ENCODE results near the gene NKTR. TPM values are rescaled to one million over a fixed set of nuclear protein-coding genes. Genes with fewer than 3 reads are reported as not detected.

Gene NKTR
- total and polyA plus RNA-seq, 9 of the 15 experiments (the other 6 are each of a cell fraction or from before 2014, with no cell fraction given), result 19.7 to 123 (median 92.6) TPM

DNA sequence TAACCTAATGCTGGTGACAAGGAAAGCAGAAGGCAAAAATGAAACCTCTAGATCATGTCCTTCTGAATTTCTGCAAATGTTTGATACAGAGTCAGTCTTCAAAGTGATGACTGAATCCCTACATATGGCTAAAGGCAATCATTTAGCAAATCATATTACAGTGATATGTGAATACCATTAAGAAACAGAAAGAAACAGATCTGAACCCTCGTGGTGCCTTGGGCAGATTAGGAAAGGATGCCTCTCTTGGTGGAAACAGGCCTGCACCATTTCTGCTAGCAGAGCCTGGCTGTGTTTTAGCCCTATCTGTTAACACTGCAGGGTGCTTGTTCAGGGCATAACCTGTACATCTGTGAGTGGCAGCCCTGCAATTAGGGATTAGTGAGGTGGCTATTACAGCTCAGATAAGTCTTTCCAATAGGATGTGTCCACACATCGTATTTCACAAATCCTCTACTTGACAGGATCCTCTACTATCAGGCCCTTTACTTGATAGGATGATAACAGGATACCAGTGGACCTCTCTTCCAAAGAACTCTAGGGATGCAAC lies 30.8 kb upstream of the NKTR start:
- H3K27me3 ChIP-seq (ENCODE audit: control insufficient read depth in 2 of 2, insufficient read depth in 2 of 2, low read length in 2 of 2), result no peaks in the 10 kb centered on the region
- no peak overlapping the region for H3K27ac ChIP-seq (ENCODE audit: extremely low read depth, low read depth, low read length)
- H3K9me3 ChIP-seq (replicated peaks; ENCODE audit: control insufficient read depth, insufficient read depth, low read depth, low read length), result no peaks in the 10 kb centered on the region
- no peaks in the 10 kb centered on the region for H4K20me1 ChIP-seq (replicated peaks; ENCODE audit: control insufficient read depth, insufficient read depth, low read length)
- POLR2A ChIA-PET, result interaction anchor here (0.9 to 1.3 kb wide), 3 partner anchors 12 to 83 kb away, joined by 3 to 4 read pairs (median 4); partner anchors contain the start of genes SEC22C and SS18L2
- H3K9ac ChIP-seq (ENCODE audit: insufficient read depth in 1 of 2, low read depth in 2 of 2, low read length in 2 of 2), result no peak overlapping the region
- FAIRE-seq, result no peak
- no peaks in the 10 kb centered on the region; a peak in 1 of 5 replicates for H3K4me1 ChIP-seq (replicated peaks in 1 of 2; ENCODE audit: control insufficient read depth in 2 of 2, insufficient read depth in 2 of 2, low read length in 2 of 2)
- no peak overlapping the region for H3K4me2 ChIP-seq (ENCODE audit: insufficient read depth, low read length)
- WGBS (ENCODE audit: insufficient coverage, low coverage, missing lambda C conversion rate), result 41% methylated on average over 2 of the region's 2 CpGs
- H3K36me3 ChIP-seq (ENCODE audit: control insufficient read depth, insufficient read depth, low read length), result peaks cover 43% of the 10 kb centered on the region
- in situ Hi-C loops (cut with MboI) (loop anchor here (5.0 to 10.0 kb wide), 2 partner anchors 68 to 175 kb away; no protein-coding TSS in a partner anchor), intact Hi-C loops (cut with micrococcal nuclease) (loop anchor here (10.0 kb wide), 2 partner anchors 265 to 315 kb away; no protein-coding TSS in a partner anchor)
- H3K79me2 ChIP-seq (ENCODE audit: control insufficient read depth, insufficient read depth, low read length), result peaks cover 25% of the 10 kb centered on the region; the same call in 1 of the 3 replicates
- H2AFZ ChIP-seq (ENCODE audit: low read depth, low read length), result no peak overlapping the region
- no peak; the same call in 2 of the 3 replicates for ATAC-seq
- BruUV-seq (replicated peaks), result no TSS peak
- no peak for DNase-seq (ENCODE audit: extremely low read depth in 1 of 4, low spot score in 3 of 4)
- CTCF ChIA-PET (ENCODE audit: low intra/inter-chr PET ratio), result no interaction called here
- TF ChIP-seq CBFA2T2 (conservative IDR thresholded peaks at IDR 0.05) (0 out of 2 replicates have a peak, but pooled peaks have one; percentile 27), CXXC5 (CRISPR knock-in tag; IDR thresholded peaks at IDR 0.05) (no peak), EHMT2 (IDR thresholded peaks at IDR 0.05) (no peak), ESRRB (CRISPR knock-in tag; IDR thresholded peaks at IDR 0.05; ENCODE audit: borderline replicate concordance) (no peak), PYGO2 (tag; IDR thresholded peaks at IDR 0.05) (no peak), CBFA2T3 (IDR thresholded peaks at IDR 0.05) (peak; percentile 53), MEIS2 (IDR thresholded peaks at IDR 0.05; ENCODE audit: partially characterized antibody) (peak; percentile 49)
- TF ChIP-seq, protein P1, sequence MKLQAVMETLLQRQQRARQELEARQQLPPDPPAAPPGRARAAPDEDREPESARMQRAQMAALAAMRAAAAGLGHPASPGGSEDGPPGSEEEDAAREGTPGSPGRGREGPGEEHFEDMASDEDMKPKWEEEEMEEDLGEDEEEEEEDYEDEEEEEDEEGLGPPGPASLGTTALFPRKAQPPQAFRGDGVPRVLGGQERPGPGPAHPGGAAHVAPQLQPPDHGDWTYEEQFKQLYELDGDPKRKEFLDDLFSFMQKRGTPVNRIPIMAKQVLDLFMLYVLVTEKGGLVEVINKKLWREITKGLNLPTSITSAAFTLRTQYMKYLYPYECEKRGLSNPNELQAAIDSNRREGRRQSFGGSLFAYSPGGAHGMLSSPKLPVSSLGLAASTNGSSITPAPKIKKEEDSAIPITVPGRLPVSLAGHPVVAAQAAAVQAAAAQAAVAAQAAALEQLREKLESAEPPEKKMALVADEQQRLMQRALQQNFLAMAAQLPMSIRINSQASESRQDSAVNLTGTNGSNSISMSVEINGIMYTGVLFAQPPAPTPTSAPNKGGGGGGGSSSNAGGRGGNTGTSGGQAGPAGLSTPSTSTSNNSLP (IDR thresholded peaks at IDR 0.05; ENCODE audit: borderline replicate concordance, low read depth, low read length), result no peak
- TF ChIP-seq, protein P2, sequence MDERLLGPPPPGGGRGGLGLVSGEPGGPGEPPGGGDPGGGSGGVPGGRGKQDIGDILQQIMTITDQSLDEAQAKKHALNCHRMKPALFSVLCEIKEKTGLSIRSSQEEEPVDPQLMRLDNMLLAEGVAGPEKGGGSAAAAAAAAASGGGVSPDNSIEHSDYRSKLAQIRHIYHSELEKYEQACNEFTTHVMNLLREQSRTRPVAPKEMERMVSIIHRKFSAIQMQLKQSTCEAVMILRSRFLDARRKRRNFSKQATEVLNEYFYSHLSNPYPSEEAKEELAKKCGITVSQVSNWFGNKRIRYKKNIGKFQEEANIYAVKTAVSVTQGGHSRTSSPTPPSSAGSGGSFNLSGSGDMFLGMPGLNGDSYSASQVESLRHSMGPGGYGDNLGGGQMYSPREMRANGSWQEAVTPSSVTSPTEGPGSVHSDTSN (CRISPR knock-in tag; IDR thresholded peaks at IDR 0.05; ENCODE audit: low read depth), result no peak
- TF ChIP-seq, protein P2 (tag; conservative IDR thresholded peaks at IDR 0.05; ENCODE audit: low read depth), result peak; percentile 49; the same call in 1 of the 2 replicates
- TF ChIP-seq, protein P3, sequence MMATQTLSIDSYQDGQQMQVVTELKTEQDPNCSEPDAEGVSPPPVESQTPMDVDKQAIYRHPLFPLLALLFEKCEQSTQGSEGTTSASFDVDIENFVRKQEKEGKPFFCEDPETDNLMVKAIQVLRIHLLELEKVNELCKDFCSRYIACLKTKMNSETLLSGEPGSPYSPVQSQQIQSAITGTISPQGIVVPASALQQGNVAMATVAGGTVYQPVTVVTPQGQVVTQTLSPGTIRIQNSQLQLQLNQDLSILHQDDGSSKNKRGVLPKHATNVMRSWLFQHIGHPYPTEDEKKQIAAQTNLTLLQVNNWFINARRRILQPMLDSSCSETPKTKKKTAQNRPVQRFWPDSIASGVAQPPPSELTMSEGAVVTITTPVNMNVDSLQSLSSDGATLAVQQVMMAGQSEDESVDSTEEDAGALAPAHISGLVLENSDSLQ (IDR thresholded peaks at IDR 0.05), result peak; percentile 11; the same call in 1 of the 2 replicates
- TF ChIP-seq, protein P4, sequence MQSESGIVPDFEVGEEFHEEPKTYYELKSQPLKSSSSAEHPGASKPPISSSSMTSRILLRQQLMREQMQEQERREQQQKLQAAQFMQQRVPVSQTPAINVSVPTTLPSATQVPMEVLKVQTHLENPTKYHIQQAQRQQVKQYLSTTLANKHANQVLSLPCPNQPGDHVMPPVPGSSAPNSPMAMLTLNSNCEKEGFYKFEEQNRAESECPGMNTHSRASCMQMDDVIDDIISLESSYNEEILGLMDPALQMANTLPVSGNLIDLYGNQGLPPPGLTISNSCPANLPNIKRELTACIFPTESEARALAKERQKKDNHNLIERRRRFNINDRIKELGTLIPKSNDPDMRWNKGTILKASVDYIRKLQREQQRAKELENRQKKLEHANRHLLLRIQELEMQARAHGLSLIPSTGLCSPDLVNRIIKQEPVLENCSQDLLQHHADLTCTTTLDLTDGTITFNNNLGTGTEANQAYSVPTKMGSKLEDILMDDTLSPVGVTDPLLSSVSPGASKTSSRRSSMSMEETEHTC (IDR thresholded peaks at IDR 0.05), result no peak
- H3K9me1 ChIP-seq (ENCODE audit: control insufficient read depth, insufficient read depth, low read length), result peaks cover 5% of the 10 kb centered on the region
- H3K4me3 ChIP-seq, result no peak overlapping the region

All from K562 (cell line).